H1 (cell line): ENCODE measurements around the gene PDE6B. TPM values are rescaled to one million over a fixed set of nuclear protein-coding genes. Genes with fewer than 3 reads are reported as not detected.

Experiments used
- CTCF ChIA-PET: fragments of 300-600 bp; sonication (Branson Sonifier 250); formaldehyde crosslinking; loops from one replicate; lab custom pipeline; 2021; ENCODE audit not compliant: partially characterized antibody; lab: Charles Lee
- POLR2A ChIA-PET: fragments of 300-600 bp; sonication (Branson Sonifier 250); formaldehyde crosslinking; loops from one replicate; lab custom pipeline; 2021; ENCODE audit warnings: inconsistent platforms; ENCODE audit not compliant: partially characterized antibody; lab: Charles Lee
- DNase-seq, 2 experiments: peaks; one replicate each; pipeline versions ENCODE4 v3.0.0 to v3.0.0-alpha.2; 2010 to 2022; ENCODE audit warnings: low spot score in 2 of 2, low read depth in 1 of 2, mixed read lengths in 1 of 2
- FAIRE-seq: peaks from 2 replicates; lab custom pipeline; 2011; peaks lifted over from hg19 to GRCh38; lab: Jason Lieb, UNC
- H2AFZ ChIP-seq: 2 replicates; pipeline ENCODE4 v1.8.1; 2012; ENCODE audit warnings: low read length, inconsistent platforms
- H2AK5ac ChIP-seq: 2 replicates; pipeline ENCODE4 v1.6.1; 2013; ENCODE audit warnings: low read depth, low read length
- H2BK120ac ChIP-seq: replicated peaks from 2 replicates; pipeline ENCODE3; 2013; ENCODE audit warnings: low read depth, low read length, inconsistent platforms
- H2BK12ac ChIP-seq: 2 replicates; pipeline ENCODE4 v1.6.1; 2013; ENCODE audit warnings: low read depth, low read length
- H2BK15ac ChIP-seq: 2 replicates; pipeline ENCODE4 v1.6.1; 2013; ENCODE audit warnings: low read length
- H2BK20ac ChIP-seq: 2 replicates; pipeline ENCODE4 v1.6.1; 2013; ENCODE audit warnings: low read length
- H2BK5ac ChIP-seq: 2 replicates; pipeline ENCODE4 v1.6.1; 2013; ENCODE audit warnings: low read depth, low read length
- H3K14ac ChIP-seq: 2 replicates; pipeline ENCODE4 v1.6.1; 2013; ENCODE audit warnings: inconsistent platforms; ENCODE audit not compliant: insufficient read length
- H3K18ac ChIP-seq: 2 replicates; pipeline ENCODE4 v1.6.1; 2013; ENCODE audit warnings: low read length; ENCODE audit errors: extremely low read depth
- H3K23ac ChIP-seq: 2 replicates; pipeline ENCODE4 v1.6.1; 2013; ENCODE audit warnings: inconsistent platforms; ENCODE audit not compliant: insufficient read length
- H3K23me2 ChIP-seq: 2 replicates; pipeline ENCODE4 v1.6.1; 2013; ENCODE audit warnings: low read depth, low read length
- H3K27ac ChIP-seq: 2 replicates; pipeline ENCODE4 v1.6.1; 2011; ENCODE audit warnings: low read depth, low read length, inconsistent platforms
- H3K27me3 ChIP-seq, 4 experiments: replicated peaks in 1 of 4; 1 replicate in 1 of 4; 2 replicates in 3 of 4; pipeline versions ENCODE4 v1.6.1 to v1.8.1; 2011 to 2013; ENCODE audit warnings: low read length in 3 of 4, mild to moderate bottlenecking in 3 of 4, inconsistent platforms in 2 of 4, mixed read lengths in 2 of 4, moderate library complexity in 1 of 4; ENCODE audit not compliant: control insufficient read depth in 3 of 4, insufficient read depth in 3 of 4; ENCODE audit errors: extremely low read depth in 1 of 4
- H3K36me3 ChIP-seq, 4 experiments: 2 replicates each; pipeline versions ENCODE4 v1.6.1 to v1.8.1; 2011 to 2013; ENCODE audit warnings: mild to moderate bottlenecking in 4 of 4, low read length in 3 of 4, moderate library complexity in 2 of 4, control low read depth in 1 of 4, inconsistent platforms in 1 of 4; ENCODE audit not compliant: insufficient read depth in 4 of 4, control insufficient read depth in 2 of 4
- H3K4ac ChIP-seq: replicated peaks from 2 replicates; pipeline ENCODE3; 2013; ENCODE audit warnings: low read length, low read depth, mixed read lengths, inconsistent platforms; ENCODE audit not compliant: insufficient read length
- H3K4me1 ChIP-seq, 4 experiments: replicated peaks in 1 of 4; 1 replicate in 1 of 4; 2 replicates in 3 of 4; pipeline versions ENCODE4 v1.6.1 to v1.8.1; 2011 to 2013; ENCODE audit warnings: low read length in 3 of 4, inconsistent platforms in 2 of 4, mixed read lengths in 1 of 4; ENCODE audit not compliant: insufficient read depth in 4 of 4, control insufficient read depth in 3 of 4
- H3K4me2 ChIP-seq, 2 experiments: 2 replicates each; pipeline versions ENCODE4 v1.6.1 to v1.8.1; 2011 to 2013; ENCODE audit warnings: low read depth in 2 of 2, low read length in 2 of 2, control low read depth in 1 of 2, inconsistent platforms in 1 of 2, mild to moderate bottlenecking in 1 of 2; ENCODE audit not compliant: insufficient read depth in 1 of 2
- H3K4me3 ChIP-seq, 4 experiments: fragments of 200-600, 300-600 bp in 1 of 4; sonication (generic), shearing (Covaris generic), sonication (Bioruptor Twin) in 1 of 4; 2 replicates each; pipeline versions ENCODE4 v1.5.1 to v1.8.1; 2011 to 2016; ENCODE audit warnings: low read length in 4 of 4, low read depth in 3 of 4, control low read depth in 2 of 4, inconsistent platforms in 2 of 4, mild to moderate bottlenecking in 2 of 4, mixed read lengths in 1 of 4, moderate library complexity in 1 of 4; ENCODE audit not compliant: insufficient read depth in 2 of 4; ENCODE audit errors: extremely low read depth in 1 of 4
- H3K56ac ChIP-seq: replicated peaks from 2 replicates; pipeline ENCODE3; 2013; ENCODE audit warnings: low read depth, mild to moderate bottlenecking, mixed read lengths, low read length, inconsistent platforms; ENCODE audit not compliant: insufficient read length
- H3K79me1 ChIP-seq: 2 replicates; pipeline ENCODE4 v1.6.1; 2013; ENCODE audit warnings: low read depth, low read length, control low read depth
- H3K79me2 ChIP-seq, 2 experiments: 2 replicates each; pipeline versions ENCODE4 v1.6.1 to v1.8.1; 2012 to 2013; ENCODE audit warnings: low read length in 2 of 2, mild to moderate bottlenecking in 2 of 2, inconsistent platforms in 1 of 2; ENCODE audit not compliant: insufficient read depth in 2 of 2, control insufficient read depth in 1 of 2
- H3K9ac ChIP-seq, 4 experiments: replicated peaks in 1 of 4; 1 replicate in 1 of 4; 2 replicates in 3 of 4; pipeline versions ENCODE4 v1.6.1 to v1.8.1; 2011 to 2013; ENCODE audit warnings: low read depth in 3 of 4, low read length in 3 of 4, control low read depth in 2 of 4, mild to moderate bottlenecking in 2 of 4, moderate library complexity in 2 of 4, inconsistent platforms in 1 of 4; ENCODE audit errors: extremely low read depth in 1 of 4
- H3K9me3 ChIP-seq, 2 experiments: 2 replicates each; pipeline versions ENCODE4 v1.6.1 to v1.8.1; 2012 to 2013; ENCODE audit warnings: mild to moderate bottlenecking in 2 of 2, moderate library complexity in 2 of 2, control low read depth in 1 of 2, inconsistent platforms in 1 of 2, low read depth in 1 of 2, low read length in 1 of 2, mixed read lengths in 1 of 2; ENCODE audit not compliant: insufficient read depth in 2 of 2
- H4K20me1 ChIP-seq, 2 experiments: replicated peaks in 1 of 2; 2 replicates each; pipeline versions ENCODE3 to v1.8.1; 2011 to 2013; ENCODE audit warnings: inconsistent platforms in 2 of 2, low read length in 2 of 2, mild to moderate bottlenecking in 1 of 2; ENCODE audit not compliant: insufficient read depth in 2 of 2, control insufficient read depth in 1 of 2
- H4K5ac ChIP-seq: 2 replicates; pipeline ENCODE4 v1.6.1; 2013; ENCODE audit warnings: low read length, low read depth, mixed read lengths, inconsistent platforms; ENCODE audit not compliant: insufficient read length
- H4K8ac ChIP-seq: 2 replicates; pipeline ENCODE4 v1.8.0; 2013; ENCODE audit warnings: mild to moderate bottlenecking, moderate library complexity, low read length, inconsistent platforms; ENCODE audit not compliant: insufficient read depth; ENCODE audit errors: extremely low read depth
- H4K91ac ChIP-seq: replicated peaks from 2 replicates; pipeline ENCODE3; 2013; ENCODE audit warnings: low read length, mixed read lengths, inconsistent platforms; ENCODE audit not compliant: insufficient read length
- BRCA1 ChIP-seq: IDR thresholded peaks from 2 replicates; pipeline ENCODE4 v1.6.1; 2012; ENCODE audit warnings: low read depth, low read length, improper control_type of control experiment
- CEBPB ChIP-seq: IDR thresholded peaks from 2 replicates; pipeline ENCODE4 v1.6.1; 2012; ENCODE audit warnings: low read depth, low read length
- CTBP2 ChIP-seq: IDR thresholded peaks from 2 replicates; pipeline ENCODE4 v1.7.0; 2011; ENCODE audit warnings: borderline replicate concordance, mild to moderate bottlenecking, moderate library complexity, mixed read lengths, low read length; ENCODE audit not compliant: insufficient read depth, insufficient read length
- EGR1 ChIP-seq: IDR thresholded peaks from 2 replicates; pipeline ENCODE4 v1.6.1; 2011; ENCODE audit warnings: low read depth, low read length, borderline replicate concordance
- EP300 ChIP-seq, 2 experiments: IDR thresholded peaks; 1 replicate in 1 of 2; 2 replicates in 1 of 2; pipeline ENCODE4 v1.6.1; 2011 to 2012; ENCODE audit warnings: low read depth in 2 of 2, low read length in 2 of 2, mild to moderate bottlenecking in 2 of 2, borderline replicate concordance in 1 of 2, inconsistent platforms in 1 of 2, moderate library complexity in 1 of 2
- GABPA ChIP-seq: IDR thresholded peaks from 2 replicates; pipeline ENCODE4 v1.6.1; 2011; ENCODE audit warnings: mild to moderate bottlenecking, low read length, moderate library complexity, borderline replicate concordance; ENCODE audit not compliant: insufficient read depth
- GTF2F1 ChIP-seq: IDR thresholded peaks from 2 replicates; pipeline ENCODE4 v1.6.1; 2012; ENCODE audit warnings: low read depth, low read length, improper control_type of control experiment, borderline replicate concordance
- HDAC2 ChIP-seq, 2 experiments: fragments of 300-600 bp in 1 of 2; sonication (generic) in 1 of 2; IDR thresholded peaks; 2 replicates each; pipeline ENCODE4 v1.6.1; 2011 to 2012; ENCODE audit warnings: low read depth in 2 of 2, low read length in 2 of 2, mild to moderate bottlenecking in 2 of 2, moderate library complexity in 2 of 2, borderline replicate concordance in 1 of 2, inconsistent platforms in 1 of 2
- KDM4A ChIP-seq: IDR thresholded peaks from one replicate; pipeline ENCODE4 v1.7.1; 2012; ENCODE audit warnings: low read depth, mild to moderate bottlenecking, moderate library complexity, low read length, inconsistent platforms; ENCODE audit not compliant: severe bottlenecking
- MAFK ChIP-seq: IDR thresholded peaks from 2 replicates; pipeline ENCODE4 v1.6.1; 2012; ENCODE audit warnings: low read depth, mild to moderate bottlenecking, improper control_type of control experiment, low read length
- POLR2A ChIP-seq, 2 experiments: IDR thresholded peaks; 1 replicate in 1 of 2; 2 replicates in 1 of 2; pipeline ENCODE4 v1.6.1; 2011; ENCODE audit warnings: low read depth in 2 of 2, low read length in 2 of 2, mild to moderate bottlenecking in 2 of 2; ENCODE audit errors: control extremely low read depth in 1 of 2
- RXRA ChIP-seq: IDR thresholded peaks from 2 replicates; pipeline ENCODE4 v1.6.1; 2011; ENCODE audit warnings: low read depth, mild to moderate bottlenecking, low read length, moderate library complexity; ENCODE audit not compliant: insufficient read depth
- TAF1 ChIP-seq: IDR thresholded peaks from 2 replicates; pipeline ENCODE4 v1.6.1; 2011; ENCODE audit warnings: mild to moderate bottlenecking, low read depth, low read length
- YY1 ChIP-seq: IDR thresholded peaks from 2 replicates; pipeline ENCODE4 v1.6.1; 2011; ENCODE audit warnings: low read depth, mild to moderate bottlenecking, low read length
- WGBS, 2 experiments: shearing (Covaris generic) in 1 of 2; methylation state at CpG; one replicate each; pipeline versions ENCODE4 v1.1.6 to v1.1.7; 2013 to 2015; ENCODE audit warnings: low lambda C conversion rate in 2 of 2, mixed read lengths in 2 of 2, inconsistent platforms in 1 of 2, low coverage in 1 of 2, missing lambda C conversion rate in 1 of 2; ENCODE audit not compliant: insufficient replicate concordance in 2 of 2, insufficient coverage in 1 of 2, insufficient read length in 1 of 2; ENCODE audit errors: extremely low coverage in 1 of 2, missing lambda C conversion rate in 1 of 2; 5-methylcytosine and 5-hydroxymethylcytosine counted together
- polyA plus RNA-seq, 7 experiments: library from polyadenylated mRNA; depleted of rRNA in 3 of 7; stranded (reverse) in 5 of 7; unstranded in 2 of 7; fragments of >200 nt in 5 of 7; fragments of 200-250 nt in 2 of 7; gene quantifications; 1 replicate in 5 of 7; 2 replicates in 1 of 7; 4 replicates in 1 of 7; pipeline versions ENCODE4 v1.2.1 to v1.2.3, GENCODE V29; 2011 to 2013; ENCODE audit warnings: missing spikeins in 2 of 7, mixed read lengths in 2 of 7
- total RNA-seq: library from RNA; stranded (reverse); fragmentation: NEBNext Ultra II Directional; extraction: Animal tissue kit (Norgen Biotek cat#: 25700); gene quantifications from 2 replicates; pipeline ENCODE4 v1.2.1, GENCODE V29; 2021

Gene PDE6B
- total and polyA plus RNA-seq, 2 of the 8 experiments (the other 6 are each of a cell fraction or from before 2014, with no cell fraction given): 4.1 to 8.4 TPM

DNA sequence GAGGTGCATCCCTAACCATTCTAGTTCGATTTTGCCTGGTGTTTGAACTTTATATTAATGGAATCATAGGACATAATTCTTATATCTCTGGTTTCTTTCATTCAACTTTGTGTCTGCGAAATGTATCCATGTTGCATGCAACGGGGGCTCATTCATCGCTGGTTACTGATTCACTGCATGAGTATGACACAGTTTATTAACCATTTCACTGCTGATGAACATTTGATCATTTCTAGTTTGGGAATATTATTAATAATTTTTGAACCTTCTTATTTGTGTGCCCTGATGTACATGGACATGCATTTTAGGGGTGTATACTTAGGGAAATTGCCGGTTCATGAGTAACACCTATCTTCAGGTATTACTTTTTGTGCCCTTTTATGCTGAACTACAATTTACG lies 44.2 kb upstream of the PDE6B start:
- WGBS, 2 experiments: 87% methylated on average over 6 of the region's 6 CpGs; no CpG with 5 or more reads in 1 of the 2 experiments
- FAIRE-seq: no peak
- TF ChIP-seq KDM4A: no peak
- no peak for TF ChIP-seq GTF2F1
- no peak for TF ChIP-seq CEBPB
- no peak for TF ChIP-seq TAF1
- TF ChIP-seq CTBP2: no peak
- no peak for TF ChIP-seq MAFK
- no peak for TF ChIP-seq GABPA
- no peak for TF ChIP-seq POLR2A (IDR thresholded peaks at IDR 0.05; ENCODE audit: control extremely low read depth in 1 of 2, low read depth in 2 of 2, low read length in 2 of 2)
- no peak for TF ChIP-seq YY1
- TF ChIP-seq RXRA: no peak
- no peak for TF ChIP-seq BRCA1
- TF ChIP-seq EGR1: no peak
- TF ChIP-seq HDAC2 (IDR thresholded peaks at IDR 0.05; ENCODE audit: borderline replicate concordance in 1 of 2, low read depth in 2 of 2, low read length in 2 of 2): no peak
- TF ChIP-seq EP300 (IDR thresholded peaks at IDR 0.05; ENCODE audit: borderline replicate concordance in 1 of 2, low read depth in 2 of 2, low read length in 2 of 2): no peak

More for the DNA sequence above, 44.2 kb upstream of the PDE6B start:
- no peak overlapping the region for H3K23ac ChIP-seq
- H3K79me2 ChIP-seq: no peaks in the 10 kb centered on the region
- H2BK20ac ChIP-seq: no peak overlapping the region
- H3K36me3 ChIP-seq: no peaks in the 10 kb centered on the region
- H3K79me1 ChIP-seq: no peaks in the 10 kb centered on the region
- no peak overlapping the region for H3K4me3 ChIP-seq
- no peak overlapping the region for H3K4ac ChIP-seq
- POLR2A ChIA-PET: no interaction called here
- H2BK15ac ChIP-seq: no peak overlapping the region
- H3K4me1 ChIP-seq: peaks cover 0 to 20% (median 12%) of the 10 kb centered on the region in 4 experiments; a peak in 6 of 7 replicates
- H2BK12ac ChIP-seq: no peak overlapping the region
- CTCF ChIA-PET: no interaction called here
- no peak overlapping the region for H3K56ac ChIP-seq
- no peak overlapping the region for H4K8ac ChIP-seq
- no peak overlapping the region for H3K14ac ChIP-seq
- peaks cover 0 to 7% of the 10 kb centered on the region in 2 experiments for H4K20me1 ChIP-seq
- peaks cover 12% of the 10 kb centered on the region for H3K23me2 ChIP-seq
- H3K27ac ChIP-seq: no peak overlapping the region
- no peak overlapping the region for H4K5ac ChIP-seq
- H3K27me3 ChIP-seq: peaks cover 27 to 40% (median 34%) of the 10 kb centered on the region in 4 experiments
- H2AK5ac ChIP-seq: no peak overlapping the region
- peaks cover 0 to 6% of the 10 kb centered on the region in 2 experiments; a peak in 1 of 4 replicates for H3K9me3 ChIP-seq
- no peak overlapping the region for H3K4me2 ChIP-seq
- no peak overlapping the region for H2AFZ ChIP-seq
- H2BK120ac ChIP-seq: no peak overlapping the region
- H3K9ac ChIP-seq: no peak overlapping the region
- no peak for DNase-seq
- H2BK5ac ChIP-seq: no peak overlapping the region
- H4K91ac ChIP-seq: no peak overlapping the region
- no peak overlapping the region for H3K18ac ChIP-seq
